Measurements from ENCODE around the gene TUT4. TPM values are rescaled to one million over a fixed set of nuclear protein-coding genes. Genes with fewer than 3 reads are reported as not detected.

Gene TUT4
- polyA plus RNA-seq, 5 donors: 98.5 to 122 (median 116) TPM

GRCh38 chr1:52404116-52404974 is 148.5 kb downstream of the TUT4 start, which contains the start of the genes ORC1 and PRPF38A:
ORC1 (minus strand) TSS chr1:52404423; CDS start chr1:52402223, 2,200 bp downstream.
PRPF38A (plus strand) TSS chr1:52404602; CDS start chr1:52404750, 148 bp downstream.
- peak; percentile 93 to 96 for DNase-seq

- peak in 1 of 2 donors; percentile 7 for DNase-seq
These were observed 149.3 kb downstream of the TUT4 start for GRCh38 chr1:52403566-52404115.

GRCh38 chr1:52402860-52403240 is 150.0 kb downstream of the TUT4 start:
- DNase-seq: no peak

GRCh38 chr1:52400131-52400530 is 152.8 kb downstream of the TUT4 start:
- DNase-seq: no peak

- DNase-seq: no peak
These were observed 153.3 kb downstream of the TUT4 start for GRCh38 chr1:52399629-52400028.

GRCh38 chr1:52393174-52393573 is 159.7 kb downstream of the TUT4 start:
- DNase-seq: no peak

GRCh38 chr1:52386458-52386857 is 166.4 kb downstream of the TUT4 start:
- DNase-seq: no peak

- DNase-seq: no peak
These were observed 167.5 kb downstream of the TUT4 start for GRCh38 chr1:52385376-52385775.

Other genes starting within 250 kb of the TUT4 start
- 10 to 100 TPM; 27.6 to 35.6 (median 30.1) TPM for gene CC2D1B, start 186.9 kb downstream of the TUT4 start, polyA plus RNA-seq (ENCODE audit: insufficient read depth in 1 of 5, insufficient read length in 5 of 5, low replicate concordance in 1 of 5)
- 1 to 10 TPM; 5.2 to 8.2 (median 7.9) TPM for gene ORC1, start 148.7 kb downstream of the TUT4 start, polyA plus RNA-seq (ENCODE audit: insufficient read depth in 1 of 5, insufficient read length in 5 of 5, low replicate concordance in 1 of 5)
- gene PRPF38A, start 148.5 kb downstream of the TUT4 start, polyA plus RNA-seq (ENCODE audit: insufficient read depth in 1 of 5, insufficient read length in 5 of 5, low replicate concordance in 1 of 5): 10 to 100 TPM; 65.9 to 86.6 (median 81.2) TPM
- 100 to 1,000 TPM in 1 of 5 donors, 10 to 100 TPM in 4; 71.9 to 104 (median 83.7) TPM for gene GPX7, start 49.3 kb upstream of the TUT4 start, polyA plus RNA-seq (ENCODE audit: insufficient read depth in 1 of 5, insufficient read length in 5 of 5, low replicate concordance in 1 of 5)
- 1 to 10 TPM in 2 of 5 donors, under 1 TPM in 3; 0.63 to 1.1 (median 0.76) TPM for gene SHISAL2A, start 80.1 kb upstream of the TUT4 start, polyA plus RNA-seq (ENCODE audit: insufficient read depth in 1 of 5, insufficient read length in 5 of 5, low replicate concordance in 1 of 5)
- 10 to 100 TPM; 10.2 to 14.0 (median 12.2) TPM for gene COA7, start 145.3 kb upstream of the TUT4 start, polyA plus RNA-seq (ENCODE audit: insufficient read depth in 1 of 5, insufficient read length in 5 of 5, low replicate concordance in 1 of 5)
- 10 to 100 TPM; 20.7 to 28.2 (median 25.0) TPM for gene ZYG11B, start 173.4 kb upstream of the TUT4 start, polyA plus RNA-seq (ENCODE audit: insufficient read depth in 1 of 5, insufficient read length in 5 of 5, low replicate concordance in 1 of 5)